ENCODE results near the gene LSM14B.

Gene LSM14B

GRCh38 chr20:62119115-62119514, 3.2 kb upstream of the LSM14B start:
- DNase-seq (ENCODE audit: low spot score in 2 of 2) (no peak), ATAC-seq (ENCODE audit: low read depth) (no peak)
- Mint-ChIP-seq H3K27me3 (peaks cover 2% of the 10 kb centered on the region), H3K36me3 (peaks cover 2% of the 10 kb centered on the region), H3K4me3 (no peak overlapping the region), H3K4me1 (peaks cover 12% of the 10 kb centered on the region), H3K9me3 (peaks cover 2% of the 10 kb centered on the region), H3K27ac (no peak overlapping the region)

- no peak overlapping the region for H3K4me3 Mint-ChIP-seq
- H3K27ac Mint-ChIP-seq, result no peak overlapping the region
- H3K36me3 Mint-ChIP-seq, result peaks cover 6% of the 10 kb centered on the region
- DNase-seq (ENCODE audit: low spot score in 2 of 2) (no peak), ATAC-seq (ENCODE audit: low read depth) (no peak)
- H3K4me1 Mint-ChIP-seq, result peaks cover 15% of the 10 kb centered on the region
- peaks cover 2% of the 10 kb centered on the region for H3K9me3 Mint-ChIP-seq
- H3K27me3 Mint-ChIP-seq, result peaks cover 2% of the 10 kb centered on the region
These were observed 2.5 kb upstream of the LSM14B start for GRCh38 chr20:62119591-62120364.

- no peak overlapping the region for H3K4me3 Mint-ChIP-seq
- H3K27ac Mint-ChIP-seq, result no peak overlapping the region
- H3K9me3 Mint-ChIP-seq, result peaks cover 2% of the 10 kb centered on the region
- H3K4me1 Mint-ChIP-seq, result peaks cover 15% of the 10 kb centered on the region
- H3K36me3 Mint-ChIP-seq, result peaks cover 11% of the 10 kb centered on the region
- H3K27me3 Mint-ChIP-seq, result peaks cover 2% of the 10 kb centered on the region
- ATAC-seq (ENCODE audit: low read depth), result no peak
- DNase-seq (ENCODE audit: low spot score in 2 of 2), result no peak
These were observed 1.9 kb upstream of the LSM14B start for GRCh38 chr20:62120365-62120762.

- Mint-ChIP-seq H3K27ac (peak overlapping the region; percentile 53), H3K27me3 (no peaks in the 10 kb centered on the region), H3K9me3 (no peaks in the 10 kb centered on the region), H3K4me3 (peak overlapping the region; percentile 85), H3K36me3 (peaks cover 10% of the 10 kb centered on the region), H3K4me1 (peaks cover 15% of the 10 kb centered on the region)
- ATAC-seq (ENCODE audit: low read depth) (no peak), DNase-seq (ENCODE audit: low spot score in 2 of 2) (no peak)
These were observed 1.1 kb upstream of the LSM14B start for GRCh38 chr20:62120990-62121775.

- Mint-ChIP-seq H3K4me3 (peak overlapping the region; percentile 82), H3K9me3 (no peaks in the 10 kb centered on the region), H3K36me3 (peaks cover 13% of the 10 kb centered on the region), H3K27ac (peak overlapping the region; percentile 41), H3K27me3 (no peaks in the 10 kb centered on the region), H3K4me1 (peaks cover 16% of the 10 kb centered on the region)
- ATAC-seq (ENCODE audit: low read depth), result peak; percentile 18
- DNase-seq (ENCODE audit: low spot score in 2 of 2), result peak; percentile 35 to 57
These were observed 577 bp downstream of the LSM14B start for GRCh38 chr20:62122654-62123449.

GRCh38 chr20:62123450-62124118, 1.3 kb downstream of the LSM14B start:
- DNase-seq (ENCODE audit: low spot score in 2 of 2), result no peak
- H3K27ac Mint-ChIP-seq, result peak overlapping the region; percentile 41
- peak overlapping the region; percentile 82 for H3K4me3 Mint-ChIP-seq
- H3K36me3 Mint-ChIP-seq, result peaks cover 19% of the 10 kb centered on the region
- H3K4me1 Mint-ChIP-seq, result peaks cover 16% of the 10 kb centered on the region
- no peak for ATAC-seq (ENCODE audit: low read depth)
- H3K9me3 Mint-ChIP-seq, result no peaks in the 10 kb centered on the region
- H3K27me3 Mint-ChIP-seq, result no peaks in the 10 kb centered on the region

GRCh38 chr20:62126141-62126540, 3.9 kb downstream of the LSM14B start:
- Mint-ChIP-seq H3K27ac (no peak overlapping the region), H3K36me3 (peaks cover 28% of the 10 kb centered on the region)

GRCh38 chr20:62127799-62128198, 5.5 kb downstream of the LSM14B start:
- Mint-ChIP-seq H3K27ac (no peak overlapping the region), H3K9me3 (no peaks in the 10 kb centered on the region), H3K4me1 (peaks cover 23% of the 10 kb centered on the region), H3K36me3 (peaks cover 35% of the 10 kb centered on the region), H3K4me3 (no peak overlapping the region), H3K27me3 (no peaks in the 10 kb centered on the region)
- ATAC-seq (ENCODE audit: low read depth), result no peak
- DNase-seq (ENCODE audit: low spot score in 2 of 2), result no peak

More at GRCh38 chr20:62126141-62126540, 3.9 kb downstream of the LSM14B start:
- no peak for ATAC-seq (ENCODE audit: low read depth)
- Mint-ChIP-seq H3K9me3 (no peaks in the 10 kb centered on the region), H3K4me1 (peaks cover 19% of the 10 kb centered on the region), H3K4me3 (no peak overlapping the region), H3K27me3 (no peaks in the 10 kb centered on the region)
- no peak for DNase-seq (ENCODE audit: low spot score in 2 of 2)

GRCh38 chr20:62128502-62128901, 6.2 kb downstream of the LSM14B start:
- Mint-ChIP-seq H3K9me3 (no peaks in the 10 kb centered on the region), H3K4me1 (peaks cover 19% of the 10 kb centered on the region)

GRCh38 chr20:62129731-62130531, 7.7 kb downstream of the LSM14B start:
- Mint-ChIP-seq H3K9me3 (no peaks in the 10 kb centered on the region), H3K27me3 (no peaks in the 10 kb centered on the region), H3K36me3 (peaks cover 31% of the 10 kb centered on the region), H3K27ac (no peak overlapping the region), H3K4me3 (no peak overlapping the region), H3K4me1 (peaks cover 17% of the 10 kb centered on the region)
- peak; percentile 29 for ATAC-seq (ENCODE audit: low read depth)
- no peak for DNase-seq (ENCODE audit: low spot score in 2 of 2)

More at GRCh38 chr20:62128502-62128901, 6.2 kb downstream of the LSM14B start:
- DNase-seq (ENCODE audit: low spot score in 2 of 2), result no peak
- H3K27ac Mint-ChIP-seq, result peak overlapping the region; percentile 38
- H3K27me3 Mint-ChIP-seq, result no peaks in the 10 kb centered on the region
- H3K36me3 Mint-ChIP-seq, result peaks cover 35% of the 10 kb centered on the region
- no peak for ATAC-seq (ENCODE audit: low read depth)
- H3K4me3 Mint-ChIP-seq, result no peak overlapping the region

GRCh38 chr20:62131560-62132320, 9.5 kb downstream of the LSM14B start:
- DNase-seq (ENCODE audit: low spot score in 2 of 2) (no peak), ATAC-seq (ENCODE audit: low read depth) (no peak)
- no peak overlapping the region for H3K27ac Mint-ChIP-seq
- H3K4me1 Mint-ChIP-seq, result peaks cover 19% of the 10 kb centered on the region
- H3K27me3 Mint-ChIP-seq, result no peaks in the 10 kb centered on the region
- no peaks in the 10 kb centered on the region for H3K9me3 Mint-ChIP-seq
- H3K36me3 Mint-ChIP-seq, result peaks cover 34% of the 10 kb centered on the region
- peak overlapping the region; percentile 15 for H3K4me3 Mint-ChIP-seq

- Mint-ChIP-seq H3K27me3 (no peaks in the 10 kb centered on the region), H3K36me3 (peaks cover 36% of the 10 kb centered on the region), H3K4me1 (peaks cover 21% of the 10 kb centered on the region), H3K27ac (peak overlapping the region; percentile 58), H3K4me3 (peak overlapping the region; percentile 15), H3K9me3 (no peaks in the 10 kb centered on the region)
- DNase-seq (ENCODE audit: low spot score in 2 of 2) (no peak), ATAC-seq (ENCODE audit: low read depth) (no peak)
These were observed 10.1 kb downstream of the LSM14B start for GRCh38 chr20:62132421-62132820.

All from memory B cell (primary cell).